Measurements from ENCODE around the gene DNAH1.

- no peak for TF ChIP-seq POLR2AphosphoS5 (IDR thresholded peaks at IDR 0.05)
- no peak for TF ChIP-seq CTCF (IDR thresholded peaks at IDR 0.05)
- TF ChIP-seq POLR2A (IDR thresholded peaks at IDR 0.05) = no peak
- no peak for TF ChIP-seq EP300 (IDR thresholded peaks at IDR 0.05)
Observed at GRCh38 chr3:52401551-52401950, 85.4 kb downstream of the DNAH1 start.
